H1 (cell line): Measurements from ENCODE around the gene ACAP3. TPM values are rescaled to one million over a fixed set of nuclear protein-coding genes. Genes with fewer than 3 reads are reported as not detected.

Experiments
- CTCF ChIA-PET: fragments of 300-600 bp; sonication (Branson Sonifier 250); formaldehyde crosslinking; loops from one replicate; lab custom pipeline; 2021; ENCODE audit not compliant: partially characterized antibody; lab: Charles Lee
- POLR2A ChIA-PET: fragments of 300-600 bp; sonication (Branson Sonifier 250); formaldehyde crosslinking; loops from one replicate; lab custom pipeline; 2021; ENCODE audit warnings: inconsistent platforms; ENCODE audit not compliant: partially characterized antibody; lab: Charles Lee
- DNase-seq, 2 experiments: peaks; one replicate each; pipeline versions ENCODE4 v3.0.0 to v3.0.0-alpha.2; 2010 to 2022; ENCODE audit warnings: low spot score in 2 of 2, low read depth in 1 of 2, mixed read lengths in 1 of 2
- FAIRE-seq: peaks from 2 replicates; lab custom pipeline; 2011; peaks lifted over from hg19 to GRCh38; lab: Jason Lieb, UNC
- H2AFZ ChIP-seq: 2 replicates; pipeline ENCODE4 v1.8.1; 2012; ENCODE audit warnings: low read length, inconsistent platforms
- H2AK5ac ChIP-seq: 2 replicates; pipeline ENCODE4 v1.6.1; 2013; ENCODE audit warnings: low read depth, low read length
- H2BK120ac ChIP-seq: replicated peaks from 2 replicates; pipeline ENCODE3; 2013; ENCODE audit warnings: low read depth, low read length, inconsistent platforms
- H2BK12ac ChIP-seq: 2 replicates; pipeline ENCODE4 v1.6.1; 2013; ENCODE audit warnings: low read depth, low read length
- H2BK15ac ChIP-seq: 2 replicates; pipeline ENCODE4 v1.6.1; 2013; ENCODE audit warnings: low read length
- H2BK20ac ChIP-seq: 2 replicates; pipeline ENCODE4 v1.6.1; 2013; ENCODE audit warnings: low read length
- H2BK5ac ChIP-seq: 2 replicates; pipeline ENCODE4 v1.6.1; 2013; ENCODE audit warnings: low read depth, low read length
- H3K14ac ChIP-seq: 2 replicates; pipeline ENCODE4 v1.6.1; 2013; ENCODE audit warnings: inconsistent platforms; ENCODE audit not compliant: insufficient read length
- H3K18ac ChIP-seq: 2 replicates; pipeline ENCODE4 v1.6.1; 2013; ENCODE audit warnings: low read length; ENCODE audit errors: extremely low read depth
- H3K23ac ChIP-seq: 2 replicates; pipeline ENCODE4 v1.6.1; 2013; ENCODE audit warnings: inconsistent platforms; ENCODE audit not compliant: insufficient read length
- H3K23me2 ChIP-seq: 2 replicates; pipeline ENCODE4 v1.6.1; 2013; ENCODE audit warnings: low read depth, low read length
- H3K27ac ChIP-seq: 2 replicates; pipeline ENCODE4 v1.6.1; 2011; ENCODE audit warnings: low read depth, low read length, inconsistent platforms
- H3K27me3 ChIP-seq, 4 experiments: replicated peaks in 1 of 4; 1 replicate in 1 of 4; 2 replicates in 3 of 4; pipeline versions ENCODE4 v1.6.1 to v1.8.1; 2011 to 2013; ENCODE audit warnings: low read length in 3 of 4, mild to moderate bottlenecking in 3 of 4, inconsistent platforms in 2 of 4, mixed read lengths in 2 of 4, moderate library complexity in 1 of 4; ENCODE audit not compliant: control insufficient read depth in 3 of 4, insufficient read depth in 3 of 4; ENCODE audit errors: extremely low read depth in 1 of 4
- H3K36me3 ChIP-seq, 4 experiments: 2 replicates each; pipeline versions ENCODE4 v1.6.1 to v1.8.1; 2011 to 2013; ENCODE audit warnings: mild to moderate bottlenecking in 4 of 4, low read length in 3 of 4, moderate library complexity in 2 of 4, control low read depth in 1 of 4, inconsistent platforms in 1 of 4; ENCODE audit not compliant: insufficient read depth in 4 of 4, control insufficient read depth in 2 of 4
- H3K4ac ChIP-seq: replicated peaks from 2 replicates; pipeline ENCODE3; 2013; ENCODE audit warnings: low read length, low read depth, mixed read lengths, inconsistent platforms; ENCODE audit not compliant: insufficient read length
- H3K4me1 ChIP-seq, 4 experiments: replicated peaks in 1 of 4; 1 replicate in 1 of 4; 2 replicates in 3 of 4; pipeline versions ENCODE4 v1.6.1 to v1.8.1; 2011 to 2013; ENCODE audit warnings: low read length in 3 of 4, inconsistent platforms in 2 of 4, mixed read lengths in 1 of 4; ENCODE audit not compliant: insufficient read depth in 4 of 4, control insufficient read depth in 3 of 4
- H3K4me2 ChIP-seq, 2 experiments: 2 replicates each; pipeline versions ENCODE4 v1.6.1 to v1.8.1; 2011 to 2013; ENCODE audit warnings: low read depth in 2 of 2, low read length in 2 of 2, control low read depth in 1 of 2, inconsistent platforms in 1 of 2, mild to moderate bottlenecking in 1 of 2; ENCODE audit not compliant: insufficient read depth in 1 of 2
- H3K4me3 ChIP-seq, 4 experiments: fragments of 200-600, 300-600 bp in 1 of 4; sonication (generic), shearing (Covaris generic), sonication (Bioruptor Twin) in 1 of 4; 2 replicates each; pipeline versions ENCODE4 v1.5.1 to v1.8.1; 2011 to 2016; ENCODE audit warnings: low read length in 4 of 4, low read depth in 3 of 4, control low read depth in 2 of 4, inconsistent platforms in 2 of 4, mild to moderate bottlenecking in 2 of 4, mixed read lengths in 1 of 4, moderate library complexity in 1 of 4; ENCODE audit not compliant: insufficient read depth in 2 of 4; ENCODE audit errors: extremely low read depth in 1 of 4
- H3K56ac ChIP-seq: replicated peaks from 2 replicates; pipeline ENCODE3; 2013; ENCODE audit warnings: low read depth, mild to moderate bottlenecking, mixed read lengths, low read length, inconsistent platforms; ENCODE audit not compliant: insufficient read length
- H3K79me1 ChIP-seq: 2 replicates; pipeline ENCODE4 v1.6.1; 2013; ENCODE audit warnings: low read depth, low read length, control low read depth
- H3K79me2 ChIP-seq, 2 experiments: 2 replicates each; pipeline versions ENCODE4 v1.6.1 to v1.8.1; 2012 to 2013; ENCODE audit warnings: low read length in 2 of 2, mild to moderate bottlenecking in 2 of 2, inconsistent platforms in 1 of 2; ENCODE audit not compliant: insufficient read depth in 2 of 2, control insufficient read depth in 1 of 2
- H3K9ac ChIP-seq, 4 experiments: replicated peaks in 1 of 4; 1 replicate in 1 of 4; 2 replicates in 3 of 4; pipeline versions ENCODE4 v1.6.1 to v1.8.1; 2011 to 2013; ENCODE audit warnings: low read depth in 3 of 4, low read length in 3 of 4, control low read depth in 2 of 4, mild to moderate bottlenecking in 2 of 4, moderate library complexity in 2 of 4, inconsistent platforms in 1 of 4; ENCODE audit errors: extremely low read depth in 1 of 4
- H3K9me3 ChIP-seq, 2 experiments: 2 replicates each; pipeline versions ENCODE4 v1.6.1 to v1.8.1; 2012 to 2013; ENCODE audit warnings: mild to moderate bottlenecking in 2 of 2, moderate library complexity in 2 of 2, control low read depth in 1 of 2, inconsistent platforms in 1 of 2, low read depth in 1 of 2, low read length in 1 of 2, mixed read lengths in 1 of 2; ENCODE audit not compliant: insufficient read depth in 2 of 2
- H4K20me1 ChIP-seq, 2 experiments: replicated peaks in 1 of 2; 2 replicates each; pipeline versions ENCODE3 to v1.8.1; 2011 to 2013; ENCODE audit warnings: inconsistent platforms in 2 of 2, low read length in 2 of 2, mild to moderate bottlenecking in 1 of 2; ENCODE audit not compliant: insufficient read depth in 2 of 2, control insufficient read depth in 1 of 2
- H4K5ac ChIP-seq: 2 replicates; pipeline ENCODE4 v1.6.1; 2013; ENCODE audit warnings: low read length, low read depth, mixed read lengths, inconsistent platforms; ENCODE audit not compliant: insufficient read length
- H4K8ac ChIP-seq: 2 replicates; pipeline ENCODE4 v1.8.0; 2013; ENCODE audit warnings: mild to moderate bottlenecking, moderate library complexity, low read length, inconsistent platforms; ENCODE audit not compliant: insufficient read depth; ENCODE audit errors: extremely low read depth
- H4K91ac ChIP-seq: replicated peaks from 2 replicates; pipeline ENCODE3; 2013; ENCODE audit warnings: low read length, mixed read lengths, inconsistent platforms; ENCODE audit not compliant: insufficient read length
- KDM5A ChIP-seq: fragments of 200-600 bp; IDR thresholded peaks from 2 replicates; pipeline ENCODE4 v1.7.1; 2012; ENCODE audit warnings: mild to moderate bottlenecking, low read length, inconsistent platforms, mixed read lengths
- SIN3A ChIP-seq, 2 experiments: IDR thresholded peaks in 1 of 2; conservative IDR thresholded peaks in 1 of 2; 2 replicates each; pipeline ENCODE4 v1.6.1; 2011 to 2012; ENCODE audit warnings: low read length in 2 of 2, improper control_type of control experiment in 1 of 2, low read depth in 1 of 2, mild to moderate bottlenecking in 1 of 2
- SUZ12 ChIP-seq: fragments of 200-600 bp; sonication (generic); IDR thresholded peaks from 2 replicates; pipeline ENCODE4 v1.6.1; 2012; ENCODE audit warnings: mild to moderate bottlenecking, inconsistent platforms, low read length, moderate library complexity, mixed read lengths
- WGBS, 2 experiments: shearing (Covaris generic) in 1 of 2; methylation state at CpG; one replicate each; pipeline versions ENCODE4 v1.1.6 to v1.1.7; 2013 to 2015; ENCODE audit warnings: low lambda C conversion rate in 2 of 2, mixed read lengths in 2 of 2, inconsistent platforms in 1 of 2, low coverage in 1 of 2, missing lambda C conversion rate in 1 of 2; ENCODE audit not compliant: insufficient replicate concordance in 2 of 2, insufficient coverage in 1 of 2, insufficient read length in 1 of 2; ENCODE audit errors: extremely low coverage in 1 of 2, missing lambda C conversion rate in 1 of 2; 5-methylcytosine and 5-hydroxymethylcytosine counted together
- polyA plus RNA-seq, 7 experiments: library from polyadenylated mRNA; depleted of rRNA in 3 of 7; stranded (reverse) in 5 of 7; unstranded in 2 of 7; fragments of >200 nt in 5 of 7; fragments of 200-250 nt in 2 of 7; gene quantifications; 1 replicate in 5 of 7; 2 replicates in 1 of 7; 4 replicates in 1 of 7; pipeline versions ENCODE4 v1.2.1 to v1.2.3, GENCODE V29; 2011 to 2013; ENCODE audit warnings: missing spikeins in 2 of 7, mixed read lengths in 2 of 7
- total RNA-seq: library from RNA; stranded (reverse); fragmentation: NEBNext Ultra II Directional; extraction: Animal tissue kit (Norgen Biotek cat#: 25700); gene quantifications from 2 replicates; pipeline ENCODE4 v1.2.1, GENCODE V29; 2021

Gene ACAP3
- total and polyA plus RNA-seq, 2 of the 8 experiments (the other 6 are each of a cell fraction or from before 2014, with no cell fraction given): 14.8 to 28.3 TPM

- DNase-seq (peak in 1 of 2 experiments; percentile 78), FAIRE-seq (no peak)
- Histone ChIP-seq H3K4me3 (peak overlapping the region; percentile 77 to 98 (median 87)), H3K9me3 (no peaks in the 10 kb centered on the region), H3K56ac (peak overlapping the region; percentile 16), H3K23ac (no peak overlapping the region), H3K36me3 (peaks cover 12 to 32% (median 25%) of the 10 kb centered on the region in 4 experiments), H4K20me1 (peaks cover 5 to 26% of the 10 kb centered on the region in 2 experiments), H4K8ac (no peak overlapping the region; the same call in 1 of the 2 replicates), H2BK120ac (no peak overlapping the region), H3K27ac (no peak overlapping the region; the same call in 1 of the 2 replicates), H3K79me2 (peaks cover 0 to 6% of the 10 kb centered on the region in 2 experiments; a peak in 1 of 4 replicates), H2BK15ac (no peak overlapping the region), H3K4me2 (peak overlapping the region; percentile 66 to 78), H2AFZ (no peak overlapping the region), H4K5ac (peak overlapping the region; percentile 83), H2AK5ac (no peak overlapping the region), H3K23me2 (peaks cover 21% of the 10 kb centered on the region; the same call in 1 of the 2 replicates), H3K27me3 (peaks cover 0 to 4% (median 1%) of the 10 kb centered on the region in 4 experiments; a peak in 1 of 7 replicates), H2BK5ac (no peak overlapping the region; the same call in 1 of the 2 replicates), H3K18ac (no peak overlapping the region; the same call in 1 of the 2 replicates), H3K9ac (peak overlapping the region; percentile 45 to 71 (median 60); a peak in 6 of 7 replicates), H2BK20ac (no peak overlapping the region), H3K4ac (no peak overlapping the region), H2BK12ac (no peak overlapping the region), H3K4me1 (peaks cover 0 to 40% (median 31%) of the 10 kb centered on the region in 4 experiments; a peak in 6 of 7 replicates), H4K91ac (no peak overlapping the region), H3K79me1 (peaks cover 4% of the 10 kb centered on the region), H3K14ac (no peak overlapping the region)
- CTCF ChIA-PET: interaction anchor here (1.1 to 1.5 kb wide), 4 partner anchors 8 to 97 kb away, joined by 3 to 8 read pairs (median 3); no protein-coding TSS in a partner anchor
- POLR2A ChIA-PET: interaction anchor here (0.9 to 10.1 kb wide), 12 partner anchors 12 to 94 kb away, joined by 3 to 134 read pairs (median 4); partner anchors contain the start of genes CCNL2 and TAS1R3
- WGBS, 2 experiments: 1% methylated on average over 26 of the region's 66 CpGs; no CpG with 5 or more reads in 1 of the 2 experiments
- TF ChIP-seq SUZ12 (no peak), SIN3A (conservative IDR thresholded peaks at IDR 0.05 in 1 of 2, IDR thresholded peaks at IDR 0.05 in 1 of 2; ENCODE audit: low read depth in 1 of 2, low read length in 2 of 2) (0 out of 4 replicates have a peak, but pooled peaks of 1 of the 2 experiments have one; percentile 22), KDM5A (no peak)
Observed at GRCh38 chr1:1308756-1309250, 1.1 kb upstream of the ACAP3 start.
